Measurements from ENCODE around the gene CDC45.

DNA sequence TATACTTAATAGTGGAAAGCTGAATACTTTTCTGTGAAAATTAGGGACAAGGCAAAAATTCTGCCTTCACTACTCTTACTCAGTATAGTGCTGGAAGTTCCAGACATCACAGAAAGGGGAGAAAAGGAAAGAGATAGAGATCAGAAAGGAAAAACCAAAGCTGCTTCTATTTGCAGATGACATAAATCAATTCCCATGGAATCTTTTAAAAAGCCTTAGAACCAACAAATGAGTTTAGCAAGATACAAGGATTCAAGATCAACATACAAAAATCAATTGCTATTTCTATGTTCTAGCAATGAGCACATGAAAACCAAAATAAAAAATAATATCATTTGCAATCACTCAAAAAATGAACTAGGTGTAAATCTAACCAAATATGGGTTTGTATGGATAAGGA lies 60.7 kb downstream of the CDC45 start:
- TF ChIP-seq, protein P1, sequence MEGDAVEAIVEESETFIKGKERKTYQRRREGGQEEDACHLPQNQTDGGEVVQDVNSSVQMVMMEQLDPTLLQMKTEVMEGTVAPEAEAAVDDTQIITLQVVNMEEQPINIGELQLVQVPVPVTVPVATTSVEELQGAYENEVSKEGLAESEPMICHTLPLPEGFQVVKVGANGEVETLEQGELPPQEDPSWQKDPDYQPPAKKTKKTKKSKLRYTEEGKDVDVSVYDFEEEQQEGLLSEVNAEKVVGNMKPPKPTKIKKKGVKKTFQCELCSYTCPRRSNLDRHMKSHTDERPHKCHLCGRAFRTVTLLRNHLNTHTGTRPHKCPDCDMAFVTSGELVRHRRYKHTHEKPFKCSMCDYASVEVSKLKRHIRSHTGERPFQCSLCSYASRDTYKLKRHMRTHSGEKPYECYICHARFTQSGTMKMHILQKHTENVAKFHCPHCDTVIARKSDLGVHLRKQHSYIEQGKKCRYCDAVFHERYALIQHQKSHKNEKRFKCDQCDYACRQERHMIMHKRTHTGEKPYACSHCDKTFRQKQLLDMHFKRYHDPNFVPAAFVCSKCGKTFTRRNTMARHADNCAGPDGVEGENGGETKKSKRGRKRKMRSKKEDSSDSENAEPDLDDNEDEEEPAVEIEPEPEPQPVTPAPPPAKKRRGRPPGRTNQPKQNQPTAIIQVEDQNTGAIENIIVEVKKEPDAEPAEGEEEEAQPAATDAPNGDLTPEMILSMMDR (conservative IDR thresholded peaks at IDR 0.05; ENCODE audit: low read length) = no peak
- no peak for TF ChIP-seq EZH2phosphoT487 (IDR thresholded peaks at IDR 0.05; ENCODE audit: borderline replicate concordance, low read depth, low read length)
